Lower leg skin (tissue), 4 donors: ENCODE data around the gene RANBP3L. TPM values are rescaled to one million over a fixed set of nuclear protein-coding genes. Genes with fewer than 3 reads are reported as not detected.
"Not testable (repeated sequence)": the region's sequence is repeated elsewhere in the genome, so short reads cannot be mapped to it uniquely, and the experiment has no call there.

Source experiments
- DNase-seq, 2 donors: peaks; one replicate each; pipeline ENCODE4 v3.0.0-alpha.2; 2019; ENCODE audit warnings: low spot score in 2 of 2
- H3K4me3 ChIP-seq: fragments of 200-600 bp; sonication (generic); 2 replicates; pipeline ENCODE4 v1.5.1; 2017; ENCODE audit warnings: mild to moderate bottlenecking, low read depth; ENCODE audit not compliant: poor library complexity, severe bottlenecking
- CTCF ChIP-seq, 3 donors: fragments of 450-650 bp; IDR thresholded peaks; one replicate each; pipeline ENCODE4 v1.5.1; 2016; ENCODE audit warnings: antibody characterized with exemption in 3 of 3, mild to moderate bottlenecking in 3 of 3, moderate library complexity in 2 of 3
- POLR2A ChIP-seq, 2 donors: fragments of 450-650 bp; IDR thresholded peaks; one replicate each; pipeline ENCODE4 v1.6.1; 2016 to 2017; ENCODE audit warnings: antibody characterized with exemption in 2 of 2, mild to moderate bottlenecking in 1 of 2, moderate library complexity in 1 of 2
- WGBS, 2 donors: methylation state at CpG; one replicate each; pipeline ENCODE4 v1.1.5; 2018; 5-methylcytosine and 5-hydroxymethylcytosine counted together
- intact Hi-C: fragments of 100-400 bp; cut with DNase I; formaldehyde crosslinking; loops from one replicate; pipeline ENCODE4 v1.15.0; 2023; ENCODE audit warnings: low total_unique reads
- total RNA-seq, 4 donors: library from RNA; depleted of rRNA; stranded (reverse); fragments of >200 nt; gene quantifications; one replicate each; pipeline ENCODE4 v1.1.0, GENCODE V29; 2016

Gene RANBP3L
- total RNA-seq, 4 donors from 2014 or later, result 0.25 to 2.0 (median 1.5) TPM

GRCh38 chr5:36334315-36334714 is 32.6 kb upstream of the RANBP3L start:
- 84 to 85% methylated on average over 5 of the region's 5 CpGs for WGBS, 2 donors
- intact Hi-C loops, result no loop called here
- DNase-seq, result no peak
- TF ChIP-seq CTCF (IDR thresholded peaks at IDR 0.05) (no peak), POLR2A (IDR thresholded peaks at IDR 0.05) (no peak)
- H3K4me3 ChIP-seq, result no peak overlapping the region

- DNase-seq, H3K4me3 ChIP-seq, intact Hi-C loops: not testable (repeated sequence)
- 93 to 97% methylated on average over 13 of the region's 13 CpGs for WGBS, 2 donors
Observed at GRCh38 chr5:36332720-36333119, 31.0 kb upstream of the RANBP3L start.

DNA sequence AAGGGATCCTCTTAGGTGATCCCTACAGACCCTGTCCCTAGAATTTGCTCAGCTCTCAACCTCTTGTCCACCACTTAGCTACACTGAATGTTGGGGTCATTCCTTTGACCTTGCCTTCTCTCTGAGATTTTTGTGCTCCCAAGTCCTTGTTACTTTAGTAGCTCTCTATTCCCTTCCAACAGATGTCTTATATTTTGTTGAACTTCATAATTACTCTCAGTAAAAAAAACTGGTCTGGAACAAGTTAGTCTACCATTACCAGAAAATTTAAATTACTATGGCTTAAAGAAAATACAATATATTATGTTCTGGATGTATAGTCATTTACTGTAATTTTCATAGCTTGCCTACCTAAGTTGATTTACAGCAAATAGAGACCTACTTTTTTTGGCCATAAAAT is 23.5 kb upstream of the RANBP3L start:
- TF ChIP-seq CTCF (IDR thresholded peaks at IDR 0.05), result no peak
- TF ChIP-seq POLR2A (IDR thresholded peaks at IDR 0.05), result no peak
- H3K4me3 ChIP-seq, result no peak overlapping the region
- no peak for DNase-seq
- intact Hi-C loops, result no loop called here

DNA sequence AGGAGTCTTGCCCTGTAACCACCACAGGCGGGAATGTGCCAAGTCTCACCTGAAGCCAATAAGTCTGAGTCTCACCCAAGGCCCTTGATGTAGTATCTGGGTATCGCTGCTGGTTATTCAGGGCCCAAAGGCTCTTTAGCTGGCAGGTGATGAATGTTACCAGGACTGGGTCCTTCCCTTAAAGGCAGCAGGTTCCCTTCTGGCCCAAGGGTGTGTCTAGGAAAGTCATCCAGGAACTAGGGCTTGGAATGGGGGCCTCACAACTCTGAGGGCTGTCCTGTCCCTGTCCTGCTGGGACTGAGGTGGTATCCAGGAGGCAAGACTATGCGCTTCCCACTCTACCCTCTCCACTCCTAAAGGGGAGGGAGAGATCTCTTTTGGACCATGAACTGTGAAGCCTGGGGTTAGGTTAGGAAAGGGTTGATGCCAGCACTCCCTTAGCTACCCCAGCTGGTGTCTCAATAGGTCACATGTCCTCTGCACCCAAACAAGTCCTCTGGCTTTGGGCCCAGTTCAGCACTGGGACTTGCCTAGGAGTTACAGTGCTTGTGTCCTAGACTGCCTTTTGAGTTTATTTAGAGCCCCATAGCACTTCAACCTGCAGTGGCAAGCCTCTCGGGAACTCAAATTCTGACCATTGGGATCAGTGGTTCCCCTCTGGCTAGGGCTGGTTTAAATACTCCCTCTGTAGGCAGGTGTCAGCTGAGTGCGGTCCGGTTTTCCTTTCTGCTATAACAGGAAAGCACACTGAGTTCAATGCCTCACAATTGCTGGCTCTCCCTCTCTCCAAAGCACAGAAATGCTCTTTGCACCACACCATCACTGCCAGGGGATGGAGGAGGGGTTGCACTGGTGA is 22.5 kb upstream of the RANBP3L start:
- no peak for DNase-seq
- no peak overlapping the region for H3K4me3 ChIP-seq
- intact Hi-C loops, result no loop called here
- 79 to 88% methylated on average over 6 of the region's 6 CpGs for WGBS, 2 donors
- no peak for TF ChIP-seq POLR2A (IDR thresholded peaks at IDR 0.05)
- TF ChIP-seq CTCF (IDR thresholded peaks at IDR 0.05), result no peak

DNA sequence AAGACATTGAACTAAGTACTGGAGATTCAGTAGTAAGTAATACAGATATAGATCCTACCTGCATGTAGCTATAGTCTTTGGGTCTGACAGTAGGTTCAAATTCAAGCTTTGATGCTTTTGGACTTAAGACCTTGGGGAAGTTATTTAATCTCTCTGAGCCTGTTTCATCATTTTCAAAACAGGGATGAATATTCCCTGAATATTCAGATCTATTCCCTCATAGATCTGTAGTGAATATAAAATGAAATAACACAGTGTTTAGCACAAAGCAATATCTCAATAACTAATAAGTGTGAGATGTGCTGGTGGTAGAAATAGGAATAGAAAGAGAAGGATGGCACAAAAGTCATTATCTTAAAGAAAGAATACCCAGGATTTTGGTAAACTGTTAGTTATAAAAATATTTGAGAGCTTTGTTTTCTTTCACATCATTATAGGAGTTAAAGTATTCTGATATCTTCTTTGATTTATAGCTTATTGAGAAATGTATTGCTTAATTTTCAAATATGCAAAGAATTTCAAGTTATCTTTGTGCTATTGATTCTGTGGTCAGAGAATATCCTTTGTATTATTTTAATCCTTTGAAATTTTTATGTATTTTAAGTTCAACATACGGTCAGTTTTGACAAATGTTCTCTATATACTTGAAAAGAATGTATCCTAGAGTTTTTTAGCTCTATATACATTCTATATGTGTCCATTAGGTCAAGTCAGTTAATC is 11.4 kb upstream of the RANBP3L start:
- no peak overlapping the region for H3K4me3 ChIP-seq
- intact Hi-C loops, result no loop called here
- TF ChIP-seq POLR2A (IDR thresholded peaks at IDR 0.05) (no peak), CTCF (IDR thresholded peaks at IDR 0.05) (no peak)
- DNase-seq, result no peak
- 70 to 75% methylated on average over 1 of the region's 1 CpG for WGBS, 2 donors

GRCh38 chr5:36311956-36312355 is 10.3 kb upstream of the RANBP3L start:
- no peak for DNase-seq
- intact Hi-C loops, result no loop called here
- WGBS, 2 donors, result 43 to 82% methylated on average over 1 of the region's 1 CpG
- no peak overlapping the region for H3K4me3 ChIP-seq
- TF ChIP-seq CTCF (IDR thresholded peaks at IDR 0.05) (no peak), POLR2A (IDR thresholded peaks at IDR 0.05) (no peak)
